HepG2 (cell line): ENCODE data around the gene SH2D3A. TPM values are rescaled to one million over a fixed set of nuclear protein-coding genes. Genes with fewer than 3 reads are reported as not detected.

Source experiments
- ARNT2 ChIP-seq: sonication (generic); formaldehyde crosslinking; IDR thresholded peaks from 2 replicates; pipeline ENCODE4 v1.8.0; 2022; ENCODE audit warnings: mild to moderate bottlenecking, low read depth, missing genetic modification reagents, moderate library complexity
- ATF7 ChIP-seq, 2 experiments: fragments of 450-650 bp in 1 of 2; sonication (generic) in 1 of 2; formaldehyde crosslinking in 1 of 2; IDR thresholded peaks; 2 replicates each; pipeline versions ENCODE4 v1.4.0 to v1.6.1; 2016 to 2020; ENCODE audit warnings: antibody characterized with exemption in 1 of 2, mild to moderate bottlenecking in 1 of 2, missing genetic modification reagents in 1 of 2
- DZIP1 ChIP-seq: sonication (generic); formaldehyde crosslinking; IDR thresholded peaks from 2 replicates; pipeline ENCODE4 v1.5.0; 2020; ENCODE audit warnings: mild to moderate bottlenecking, missing genetic modification reagents
- FOSL1 ChIP-seq: sonication (generic); formaldehyde crosslinking; IDR thresholded peaks from 2 replicates; pipeline ENCODE4 v1.9.0; 2021; ENCODE audit warnings: missing genetic modification reagents, borderline replicate concordance
- FOXA1 ChIP-seq, 2 experiments: fragments of 450-650 bp in 1 of 2; sonication (generic) in 1 of 2; formaldehyde crosslinking in 1 of 2; IDR thresholded peaks; 2 replicates each; pipeline versions ENCODE4 v1.4.0 to v1.6.1; 2016 to 2020; ENCODE audit warnings: missing genetic modification reagents in 1 of 2
- HNRNPL ChIP-seq: fragments of 200-400 bp; formaldehyde crosslinking; IDR thresholded peaks from 2 replicates; pipeline ENCODE4 v1.6.1; 2017; ENCODE audit warnings: mild to moderate bottlenecking, low read depth, low read length
- MTA1 ChIP-seq: sonication (generic); formaldehyde crosslinking; IDR thresholded peaks from 2 replicates; pipeline ENCODE4 v1.4.0; 2020; ENCODE audit warnings: missing genetic modification reagents, mild to moderate bottlenecking, borderline replicate concordance
- NCOR1 ChIP-seq: fragments of 200-600 bp; sonication (generic); IDR thresholded peaks from 2 replicates; pipeline ENCODE4 v1.7.0; 2017; ENCODE audit warnings: antibody characterized with exemption, low read length, borderline replicate concordance
- NFIB ChIP-seq: sonication (generic); formaldehyde crosslinking; IDR thresholded peaks from 2 replicates; pipeline ENCODE4 v1.9.0; 2021; ENCODE audit warnings: missing genetic modification reagents, mild to moderate bottlenecking, borderline replicate concordance
- NPAS2 ChIP-seq: sonication (generic); formaldehyde crosslinking; IDR thresholded peaks from 2 replicates; pipeline ENCODE4 v1.8.0; 2022; ENCODE audit warnings: mild to moderate bottlenecking, missing genetic modification reagents, borderline replicate concordance
- PHB2 ChIP-seq: fragments of 450-650 bp; IDR thresholded peaks from 2 replicates; pipeline ENCODE4 v1.6.1; 2018; ENCODE audit not compliant: partially characterized antibody
- RARG ChIP-seq: sonication (generic); formaldehyde crosslinking; IDR thresholded peaks from 2 replicates; pipeline ENCODE4 v1.4.0; 2020; ENCODE audit warnings: low read depth, mild to moderate bottlenecking, missing genetic modification reagents
- TMF1 ChIP-seq: sonication (generic); formaldehyde crosslinking; IDR thresholded peaks from 2 replicates; pipeline ENCODE4 v1.8.1; 2022; ENCODE audit warnings: low read depth, missing genetic modification reagents
- ZNF318 ChIP-seq: sonication (generic); formaldehyde crosslinking; IDR thresholded peaks from 2 replicates; pipeline ENCODE4 v1.4.0; 2020; ENCODE audit warnings: mild to moderate bottlenecking, missing genetic modification reagents
- ZSCAN21 ChIP-seq: sonication (generic); formaldehyde crosslinking; IDR thresholded peaks from 2 replicates; pipeline ENCODE4 v1.8.0; 2022; ENCODE audit warnings: mild to moderate bottlenecking, missing genetic modification reagents, moderate library complexity, borderline replicate concordance
- polyA plus RNA-seq, 8 experiments: library from polyadenylated mRNA; depleted of rRNA in 3 of 8; stranded (reverse) in 7 of 8; unstranded in 1 of 8; fragments of >200 nt; fragmentation: Illumina TruSeq in 4 of 8; extraction: Trizol in 4 of 8; gene quantifications; 2 replicates each; pipeline versions ENCODE4 v1.2.1 to v1.2.3, GENCODE V29; 2011 to 2016; ENCODE audit warnings: low read depth in 4 of 8, missing spikeins in 1 of 8, mixed read lengths in 1 of 8; ENCODE audit not compliant: insufficient read depth in 1 of 8
- total RNA-seq, 5 experiments: library from RNA; depleted of rRNA; stranded (reverse); fragments of >200 nt; fragmentation: Illumina TruSeq; extraction: Trizol; gene quantifications; 2 replicates each; pipeline ENCODE4 v1.2.3, GENCODE V29; 2016; ENCODE audit warnings: low read depth in 1 of 5
- TF ChIP-seq, protein P1 (sequence below): sonication (generic); formaldehyde crosslinking; IDR thresholded peaks from 2 replicates; pipeline ENCODE4 v1.5.1; 2020; ENCODE audit warnings: missing genetic modification reagents, mild to moderate bottlenecking, borderline replicate concordance

The SH2D3A gene
- total and polyA plus RNA-seq, 2 of the 13 experiments (the other 11 are each of a cell fraction or from before 2014, with no cell fraction given) = 1.0 to 2.2 TPM

GRCh38 chr19:6717441-6717971 lies 49.7 kb downstream of the SH2D3A start (continued):
- TF ChIP-seq NCOR1 (peak; percentile 34; the same call in 1 of the 2 replicates), NPAS2 (CRISPR knock-in tag) (no peak), ZNF318 (peak; percentile 32; the same call in 1 of the 2 replicates), TMF1 (CRISPR knock-in tag) (no peak), RARG (no peak), PHB2 (peak; percentile 35), DZIP1 (no peak), NFIB (CRISPR knock-in tag) (0 out of 2 replicates have a peak, but pooled peaks have one; percentile 32), ZSCAN21 (peak; percentile 75), MTA1 (CRISPR knock-in tag) (no peak), FOXA1 (IDR thresholded peaks at IDR 0.05) (peak; percentile 26; the same call in 1 of the 2 replicates), FOXA1 (CRISPR knock-in tag; IDR thresholded peaks at IDR 0.05) (no peak), ARNT2 (CRISPR knock-in tag) (no peak), ATF7 (IDR thresholded peaks at IDR 0.05) (peak; percentile 34), ATF7 (CRISPR knock-in tag; IDR thresholded peaks at IDR 0.05) (no peak), HNRNPL (peak; percentile 88), FOSL1 (CRISPR knock-in tag) (no peak)
- TF ChIP-seq, protein P1, sequence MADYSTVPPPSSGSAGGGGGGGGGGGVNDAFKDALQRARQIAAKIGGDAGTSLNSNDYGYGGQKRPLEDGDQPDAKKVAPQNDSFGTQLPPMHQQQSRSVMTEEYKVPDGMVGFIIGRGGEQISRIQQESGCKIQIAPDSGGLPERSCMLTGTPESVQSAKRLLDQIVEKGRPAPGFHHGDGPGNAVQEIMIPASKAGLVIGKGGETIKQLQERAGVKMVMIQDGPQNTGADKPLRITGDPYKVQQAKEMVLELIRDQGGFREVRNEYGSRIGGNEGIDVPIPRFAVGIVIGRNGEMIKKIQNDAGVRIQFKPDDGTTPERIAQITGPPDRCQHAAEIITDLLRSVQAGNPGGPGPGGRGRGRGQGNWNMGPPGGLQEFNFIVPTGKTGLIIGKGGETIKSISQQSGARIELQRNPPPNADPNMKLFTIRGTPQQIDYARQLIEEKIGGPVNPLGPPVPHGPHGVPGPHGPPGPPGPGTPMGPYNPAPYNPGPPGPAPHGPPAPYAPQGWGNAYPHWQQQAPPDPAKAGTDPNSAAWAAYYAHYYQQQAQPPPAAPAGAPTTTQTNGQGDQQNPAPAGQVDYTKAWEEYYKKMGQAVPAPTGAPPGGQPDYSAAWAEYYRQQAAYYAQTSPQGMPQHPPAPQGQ (CRISPR knock-in tag) = peak; percentile 62; the same call in 1 of the 2 replicates
